HCT116 (cell line): ENCODE results near the gene KCNJ4.
"Not testable (repeated sequence)": the region's sequence is repeated elsewhere in the genome, so short reads cannot be mapped to it uniquely, and the experiment has no call there.

ENCODE experiments used
- CEBPB ChIP-seq: IDR thresholded peaks from 2 replicates; pipeline ENCODE4 v1.6.1; 2012; ENCODE audit warnings: low read depth
- JUND ChIP-seq: IDR thresholded peaks from 2 replicates; pipeline ENCODE4 v1.6.1; 2012
- MAX ChIP-seq: IDR thresholded peaks from 2 replicates; pipeline ENCODE4 v1.6.1; 2012
- POLR2A ChIP-seq: IDR thresholded peaks from 2 replicates; pipeline ENCODE4 v1.7.0; 2011; ENCODE audit warnings: borderline replicate concordance; ENCODE audit not compliant: insufficient read depth, insufficient read length; ENCODE audit errors: extremely low read depth
- POLR2AphosphoS5 ChIP-seq: IDR thresholded peaks from 2 replicates; pipeline ENCODE4 v1.6.1; 2011; ENCODE audit warnings: mild to moderate bottlenecking, low read depth, low read length, moderate library complexity
- REST ChIP-seq: IDR thresholded peaks from 2 replicates; pipeline ENCODE4 v1.6.1; 2012; ENCODE audit warnings: low read depth
- YY1 ChIP-seq: IDR thresholded peaks from 2 replicates; pipeline ENCODE4 v1.6.1; 2011; ENCODE audit warnings: low read length, low read depth, moderate library complexity, mild to moderate bottlenecking; ENCODE audit not compliant: insufficient replicate concordance; ENCODE audit errors: extremely low read depth
- TF ChIP-seq, protein P1 (sequence below), 3 experiments: fragments of 200-600 bp in 1 of 3; sonication (generic) in 1 of 3; IDR thresholded peaks in 2 of 3; conservative IDR thresholded peaks in 1 of 3; 2 replicates each; pipeline ENCODE4 v1.5.1; 2012 to 2017; ENCODE audit warnings: low read depth in 2 of 3, low read length in 2 of 3, antibody characterized with exemption in 1 of 3, borderline replicate concordance in 1 of 3, control low read depth in 1 of 3, mild to moderate bottlenecking in 1 of 3, mixed read lengths in 1 of 3, mixed run types in 1 of 3, moderate library complexity in 1 of 3; ENCODE audit not compliant: insufficient read depth in 1 of 3
- TF ChIP-seq, protein P2 (sequence below): IDR thresholded peaks from 2 replicates; pipeline ENCODE4 v1.6.1; 2011; ENCODE audit warnings: mild to moderate bottlenecking, low read length, moderate library complexity; ENCODE audit not compliant: insufficient replicate concordance; ENCODE audit errors: extremely low read depth

- TF ChIP-seq, protein P1, sequence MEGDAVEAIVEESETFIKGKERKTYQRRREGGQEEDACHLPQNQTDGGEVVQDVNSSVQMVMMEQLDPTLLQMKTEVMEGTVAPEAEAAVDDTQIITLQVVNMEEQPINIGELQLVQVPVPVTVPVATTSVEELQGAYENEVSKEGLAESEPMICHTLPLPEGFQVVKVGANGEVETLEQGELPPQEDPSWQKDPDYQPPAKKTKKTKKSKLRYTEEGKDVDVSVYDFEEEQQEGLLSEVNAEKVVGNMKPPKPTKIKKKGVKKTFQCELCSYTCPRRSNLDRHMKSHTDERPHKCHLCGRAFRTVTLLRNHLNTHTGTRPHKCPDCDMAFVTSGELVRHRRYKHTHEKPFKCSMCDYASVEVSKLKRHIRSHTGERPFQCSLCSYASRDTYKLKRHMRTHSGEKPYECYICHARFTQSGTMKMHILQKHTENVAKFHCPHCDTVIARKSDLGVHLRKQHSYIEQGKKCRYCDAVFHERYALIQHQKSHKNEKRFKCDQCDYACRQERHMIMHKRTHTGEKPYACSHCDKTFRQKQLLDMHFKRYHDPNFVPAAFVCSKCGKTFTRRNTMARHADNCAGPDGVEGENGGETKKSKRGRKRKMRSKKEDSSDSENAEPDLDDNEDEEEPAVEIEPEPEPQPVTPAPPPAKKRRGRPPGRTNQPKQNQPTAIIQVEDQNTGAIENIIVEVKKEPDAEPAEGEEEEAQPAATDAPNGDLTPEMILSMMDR (IDR thresholded peaks at IDR 0.05 in 2 of 3, conservative IDR thresholded peaks at IDR 0.05 in 1 of 3; ENCODE audit: borderline replicate concordance in 1 of 3, insufficient read depth in 1 of 3, low read depth in 2 of 3, low read length in 2 of 3) = not testable (repeated sequence)
- not testable (repeated sequence) for TF ChIP-seq POLR2AphosphoS5, YY1, JUND, CEBPB, POLR2A, MAX, REST
- TF ChIP-seq, protein P2, sequence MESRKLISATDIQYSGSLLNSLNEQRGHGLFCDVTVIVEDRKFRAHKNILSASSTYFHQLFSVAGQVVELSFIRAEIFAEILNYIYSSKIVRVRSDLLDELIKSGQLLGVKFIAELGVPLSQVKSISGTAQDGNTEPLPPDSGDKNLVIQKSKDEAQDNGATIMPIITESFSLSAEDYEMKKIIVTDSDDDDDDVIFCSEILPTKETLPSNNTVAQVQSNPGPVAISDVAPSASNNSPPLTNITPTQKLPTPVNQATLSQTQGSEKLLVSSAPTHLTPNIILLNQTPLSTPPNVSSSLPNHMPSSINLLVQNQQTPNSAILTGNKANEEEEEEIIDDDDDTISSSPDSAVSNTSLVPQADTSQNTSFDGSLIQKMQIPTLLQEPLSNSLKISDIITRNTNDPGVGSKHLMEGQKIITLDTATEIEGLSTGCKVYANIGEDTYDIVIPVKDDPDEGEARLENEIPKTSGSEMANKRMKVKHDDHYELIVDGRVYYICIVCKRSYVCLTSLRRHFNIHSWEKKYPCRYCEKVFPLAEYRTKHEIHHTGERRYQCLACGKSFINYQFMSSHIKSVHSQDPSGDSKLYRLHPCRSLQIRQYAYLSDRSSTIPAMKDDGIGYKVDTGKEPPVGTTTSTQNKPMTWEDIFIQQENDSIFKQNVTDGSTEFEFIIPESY = not testable (repeated sequence)
Measured at GRCh38 chr22:38395944-38396343, 59.1 kb downstream of the KCNJ4 start.
